Stimulated activated CD4-positive, alpha-beta T cell treated with anti-CD3 and anti-CD28 coated beads, Interleukin-15, amount 100 ng/mL, for 48 hours (primary cell): ENCODE measurements around the gene F3.

Experiments
- DNase-seq, 2 donors: peaks; one replicate each; pipeline ENCODE4 v3.0.0-alpha.2; 2020; ENCODE audit warnings: low read depth in 2 of 2

The F3 gene

DNA sequence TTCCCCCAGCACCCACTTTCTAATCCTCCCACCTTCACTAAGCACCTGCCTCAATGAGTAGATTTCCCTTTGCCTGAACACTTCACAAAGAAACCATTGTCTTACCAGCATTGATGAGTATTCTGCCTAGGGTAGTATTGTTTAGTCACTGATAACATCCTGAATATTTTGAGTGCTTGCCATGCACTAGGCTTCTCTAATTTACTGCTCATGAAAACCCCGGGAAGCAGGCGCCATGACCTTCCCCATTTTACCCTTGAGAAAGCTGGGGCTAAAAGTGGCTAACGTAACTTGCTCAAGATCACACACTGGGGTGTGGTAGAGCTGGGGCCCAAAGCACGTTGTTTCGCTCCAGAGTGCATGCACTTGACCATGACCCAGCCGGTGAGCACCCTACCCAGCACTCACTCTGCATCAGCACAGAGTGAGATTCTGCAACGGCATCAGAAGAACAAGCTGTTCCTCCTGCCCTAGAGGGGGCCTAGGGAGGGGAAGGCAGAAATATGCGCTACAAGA is 10.6 kb upstream of the F3 start:
- DNase-seq = no peak

DNA sequence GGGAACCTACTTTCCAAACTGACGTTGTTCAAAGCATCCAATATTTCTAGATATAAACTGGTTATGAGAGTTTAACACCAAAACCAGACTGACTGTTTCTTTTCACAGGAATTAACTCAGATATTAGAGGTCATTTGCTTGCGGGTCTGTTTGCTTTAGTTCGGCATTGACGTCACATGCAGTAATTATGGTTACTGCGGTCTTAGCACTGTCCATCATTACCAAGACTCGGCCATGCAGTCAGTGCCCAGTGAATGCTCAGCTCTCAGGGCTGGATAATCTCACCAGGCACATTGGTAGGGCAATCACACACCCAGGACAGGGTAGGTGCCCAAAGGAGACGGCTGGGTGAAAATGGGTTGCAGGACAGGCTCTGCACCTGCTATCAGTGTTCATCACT is 9.9 kb upstream of the F3 start:
- DNase-seq = no peak

DNA sequence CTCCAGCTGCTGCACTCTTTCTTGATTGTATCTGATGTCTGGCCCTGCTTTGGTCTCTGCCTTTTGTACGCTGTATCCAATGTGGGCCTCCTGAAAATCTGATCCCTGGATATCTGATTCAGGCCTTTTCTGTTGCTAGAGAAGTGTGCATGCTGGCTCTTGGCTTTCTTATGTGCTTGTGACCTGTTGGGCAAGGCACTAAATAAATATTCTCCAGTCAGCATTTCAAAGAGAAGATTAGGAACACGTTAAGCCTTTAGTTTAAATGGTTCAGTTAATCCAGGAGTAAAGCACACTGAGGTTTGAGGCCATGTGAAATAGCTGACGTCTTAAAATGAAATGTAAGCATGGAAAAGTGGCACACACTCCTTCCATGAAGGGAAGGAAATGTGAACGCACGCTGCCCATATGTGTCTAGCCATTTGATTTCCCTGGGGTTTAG is 9.3 kb upstream of the F3 start:
- no peak for DNase-seq

DNA sequence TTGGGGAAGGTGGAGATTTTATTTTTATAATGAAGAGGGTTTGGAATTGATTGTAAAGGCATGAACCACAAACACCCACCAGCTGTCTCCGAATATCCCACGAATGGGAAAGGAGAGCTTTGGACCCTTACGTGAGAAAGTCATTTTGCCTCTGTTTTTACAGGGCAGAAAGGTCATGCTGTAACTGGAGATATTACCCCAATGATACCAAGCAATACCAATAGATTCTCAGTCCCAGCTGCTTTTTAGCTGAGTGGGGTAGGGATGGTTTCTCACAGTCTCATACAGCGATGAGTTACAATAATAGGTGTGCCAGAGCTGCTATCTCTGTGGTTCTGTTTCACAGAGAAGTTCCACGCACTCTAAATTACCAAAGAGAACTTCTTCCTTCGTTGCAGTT is 8.8 kb upstream of the F3 start:
- no peak for DNase-seq

DNA sequence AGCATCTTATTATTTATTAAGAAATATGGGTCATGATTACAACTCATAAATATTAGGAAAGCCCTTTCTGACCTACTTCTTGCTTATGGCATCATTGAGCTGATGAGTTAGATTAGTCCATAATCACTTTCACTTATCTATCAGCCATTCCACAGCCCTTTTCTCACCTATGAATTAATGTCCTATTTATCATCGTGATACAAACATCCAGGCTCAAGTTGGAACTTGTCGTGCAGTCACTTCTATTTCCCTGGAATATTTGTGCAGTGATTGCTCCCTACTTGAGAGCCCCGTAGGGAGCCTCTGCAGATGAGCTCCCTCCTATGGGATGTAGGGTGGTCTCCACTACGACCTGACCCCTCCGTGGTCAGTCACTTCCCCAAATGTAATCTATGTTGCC is 8.1 kb upstream of the F3 start:
- DNase-seq = no peak

DNA sequence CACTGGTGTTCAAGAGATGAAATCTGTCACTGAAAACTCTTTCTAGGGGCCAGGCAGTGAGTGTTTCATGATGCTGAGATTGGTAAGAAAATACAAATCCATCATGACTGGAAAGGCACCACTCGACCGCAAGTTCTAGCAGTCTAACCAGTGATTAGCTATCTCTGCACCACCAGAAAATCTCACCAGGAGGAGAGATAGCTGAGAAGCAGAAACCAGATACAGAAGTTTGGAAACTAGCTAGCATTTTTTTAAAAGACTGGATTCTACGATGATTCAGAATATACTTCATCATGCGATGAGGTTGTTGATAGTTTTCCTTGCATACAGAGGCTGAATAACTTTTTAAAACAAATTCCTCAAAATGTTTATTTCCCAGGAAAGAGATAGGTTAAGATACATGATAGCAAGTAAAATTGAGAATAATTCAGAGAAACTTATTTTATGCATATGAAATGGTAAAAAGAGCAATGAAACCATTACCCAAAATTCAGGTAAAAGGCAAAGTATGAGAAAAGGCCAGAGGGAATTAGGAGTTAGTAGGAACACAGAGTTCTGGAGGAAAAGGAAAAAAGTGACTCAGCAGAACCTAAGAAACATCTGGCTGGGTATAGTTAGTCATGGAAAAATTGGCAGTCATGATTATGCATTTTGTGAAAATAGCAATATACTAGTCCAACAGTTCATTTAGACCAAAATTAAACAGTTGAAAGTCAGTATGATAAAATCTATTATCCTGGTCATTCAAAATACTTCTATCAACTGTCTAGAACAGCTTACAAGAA is 3.3 kb upstream of the F3 start:
- DNase-seq = no peak

DNA sequence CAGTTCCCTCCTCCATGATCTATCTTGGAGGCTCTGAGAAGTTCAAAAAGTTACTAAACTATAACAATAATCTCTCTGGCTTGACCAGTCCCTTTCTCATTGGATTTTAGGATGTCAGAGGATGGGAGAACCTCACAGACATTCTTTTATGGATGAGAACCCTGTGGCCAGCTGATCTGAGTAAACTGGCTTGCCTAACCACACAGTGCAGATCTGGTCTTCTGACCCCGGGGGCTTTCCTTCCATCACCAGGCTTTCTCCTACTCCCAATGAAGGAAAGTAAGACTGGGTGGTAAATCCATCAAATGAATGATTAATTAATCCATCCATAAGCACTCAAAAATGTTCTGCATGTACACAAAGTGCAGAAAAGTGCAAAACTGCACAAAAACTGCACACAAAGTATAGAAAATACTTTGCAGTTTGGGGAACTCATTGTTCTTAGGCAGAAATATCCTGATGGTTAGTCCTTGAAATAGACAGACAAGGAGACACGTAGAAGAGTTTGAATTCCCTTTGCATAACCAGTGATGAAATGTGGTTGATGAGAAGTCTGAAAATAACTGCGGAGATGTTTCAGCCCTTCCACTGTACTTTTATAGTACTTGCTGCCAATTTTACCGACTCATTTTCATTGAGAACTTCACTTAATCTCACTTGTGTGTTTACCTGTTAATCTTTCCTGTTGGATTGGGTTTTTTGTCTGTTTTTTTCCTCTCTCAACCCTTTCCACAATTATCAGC is 2.5 kb upstream of the F3 start:
- no peak for DNase-seq

DNA sequence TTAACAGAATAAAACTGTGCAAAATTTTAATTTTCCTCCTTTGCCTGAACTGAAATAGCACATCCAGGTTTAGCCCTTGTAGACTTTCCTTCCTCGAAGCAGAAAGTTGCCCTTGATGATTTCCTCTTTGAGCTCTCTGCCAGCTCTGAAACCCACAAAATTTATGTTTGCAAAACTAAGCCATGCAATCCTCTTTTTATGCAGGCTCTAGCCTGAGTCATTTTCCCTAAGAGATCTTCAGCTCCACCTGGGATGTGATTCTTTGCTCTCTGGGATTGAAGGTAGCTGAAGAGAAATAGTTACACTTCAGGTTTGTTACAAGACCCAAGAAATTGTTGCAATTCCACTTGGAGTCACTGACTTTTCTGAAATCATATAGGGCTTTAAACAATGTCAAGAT is 1.4 kb upstream of the F3 start:
- DNase-seq = no peak

DNA sequence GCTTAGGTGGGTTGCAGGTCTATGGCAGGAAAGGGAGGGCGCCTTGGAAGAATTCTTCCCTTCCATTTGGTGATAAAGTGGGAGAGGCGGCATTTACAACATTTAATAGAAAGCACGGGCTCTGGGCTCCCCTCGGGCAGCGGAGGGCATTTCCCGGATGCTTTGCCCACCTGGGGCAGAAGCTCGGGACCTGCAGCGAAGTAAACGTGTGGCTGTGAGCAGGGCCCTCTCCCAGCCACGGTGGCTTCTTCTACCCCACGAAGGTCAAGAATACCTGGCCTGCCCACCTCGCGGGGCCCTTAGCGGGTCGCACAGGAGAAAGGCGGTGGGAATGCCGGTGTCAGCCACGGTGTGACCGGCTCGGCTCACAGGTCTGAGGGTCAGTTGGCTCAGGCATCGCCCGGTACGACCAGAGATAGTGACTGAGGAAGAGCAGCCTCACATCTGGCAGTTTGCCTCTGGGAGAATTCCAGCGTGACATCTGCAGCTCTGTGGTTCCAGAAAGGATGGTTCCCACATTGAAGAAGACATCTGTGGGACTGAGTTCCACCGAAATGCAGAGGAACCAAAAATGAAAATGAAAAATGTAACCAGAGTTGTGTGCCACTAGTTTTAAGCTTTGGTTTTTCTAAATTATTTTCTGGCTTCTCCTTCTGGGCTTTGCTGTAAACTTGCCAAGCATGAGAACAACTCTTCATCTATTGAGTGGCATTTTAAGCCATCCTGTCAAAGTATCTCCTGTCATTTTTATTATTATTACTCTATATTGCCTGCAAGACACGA is 720 bp upstream of the F3 start:
- no peak for DNase-seq

DNA sequence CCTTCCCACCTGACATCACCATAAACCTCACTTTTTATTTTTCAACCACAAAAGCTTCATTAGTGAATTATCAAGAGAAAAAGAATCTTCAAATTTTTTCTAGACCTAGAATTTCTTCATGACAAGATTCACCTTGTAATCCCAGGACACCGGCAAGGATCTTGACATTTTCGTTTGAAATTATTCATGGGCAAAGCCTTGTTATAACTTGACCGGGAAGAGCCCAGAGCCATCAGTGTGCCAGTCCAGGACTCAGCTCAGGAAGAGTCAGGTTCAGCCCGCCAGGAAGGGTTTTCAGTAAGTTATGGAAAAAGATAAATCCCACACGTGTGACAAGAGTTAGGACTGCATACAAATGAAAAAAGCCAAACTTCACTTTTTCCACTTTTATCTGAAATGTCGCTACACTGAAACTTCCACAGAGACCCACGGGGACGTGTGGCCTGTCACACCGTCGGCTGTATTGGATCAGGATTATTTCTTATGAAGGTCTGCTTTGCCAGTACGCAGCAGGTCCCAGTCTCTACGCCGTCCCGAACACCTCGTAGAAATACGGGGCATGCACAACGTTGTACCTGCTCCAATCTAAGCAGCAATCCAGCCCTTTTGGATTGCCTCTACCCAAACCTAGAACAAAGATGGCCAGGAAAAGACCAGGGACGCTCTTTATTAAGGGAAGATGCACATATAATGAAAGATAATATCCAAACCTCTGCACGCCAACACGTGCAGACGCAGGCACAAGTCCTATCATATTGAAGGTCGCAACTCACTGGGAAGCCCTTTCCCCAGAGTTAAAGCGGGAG is 916 bp downstream of the F3 start:
- no peak for DNase-seq

DNA sequence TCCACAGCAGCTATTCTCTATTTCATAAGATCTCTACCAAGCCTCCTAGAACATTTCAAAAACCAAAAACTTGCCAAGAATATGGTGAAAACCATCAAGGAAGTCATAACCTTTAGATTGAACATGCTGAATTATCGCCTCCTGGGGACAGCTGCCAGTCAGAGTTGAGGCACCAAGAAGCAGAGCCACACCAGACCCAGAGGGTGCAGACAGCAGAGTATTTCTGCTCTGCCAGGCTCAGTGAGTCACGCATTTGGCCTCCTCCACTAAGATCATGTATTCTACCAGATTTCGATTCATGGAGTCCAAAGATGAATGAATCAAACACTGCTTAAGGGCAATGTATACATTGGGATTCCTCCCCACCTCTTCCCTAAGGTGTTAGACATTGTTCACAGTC is 2.1 kb downstream of the F3 start:
- DNase-seq = no peak

DNA sequence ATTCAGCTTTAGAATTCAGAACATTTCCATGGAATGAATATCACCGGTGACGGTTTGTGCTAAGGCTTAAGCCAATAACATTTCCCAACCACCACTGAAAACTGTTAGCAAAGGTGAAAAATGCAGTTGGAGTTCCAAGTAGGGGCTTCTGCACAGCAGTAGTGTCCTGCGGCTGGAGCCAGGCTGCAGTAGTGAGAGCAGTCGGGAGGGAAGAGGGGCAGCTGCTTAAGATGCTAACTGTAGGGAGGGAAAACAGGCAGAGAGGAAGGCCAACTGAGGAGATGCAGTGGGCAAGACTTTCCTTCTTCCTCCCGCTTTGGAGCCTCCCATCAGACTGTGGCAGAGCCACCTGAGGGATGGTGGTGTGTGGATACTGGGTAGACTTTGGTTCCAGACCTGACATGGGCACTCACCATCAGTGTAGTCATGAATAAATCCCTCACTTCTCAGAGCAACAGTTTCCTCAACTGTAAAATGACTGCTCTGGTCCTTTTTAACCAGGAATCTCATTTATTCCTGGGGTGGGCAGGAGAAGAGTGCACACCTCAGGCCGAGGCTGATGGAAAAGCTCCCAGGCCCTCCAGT is 3.2 kb downstream of the F3 start:
- DNase-seq = no peak

DNA sequence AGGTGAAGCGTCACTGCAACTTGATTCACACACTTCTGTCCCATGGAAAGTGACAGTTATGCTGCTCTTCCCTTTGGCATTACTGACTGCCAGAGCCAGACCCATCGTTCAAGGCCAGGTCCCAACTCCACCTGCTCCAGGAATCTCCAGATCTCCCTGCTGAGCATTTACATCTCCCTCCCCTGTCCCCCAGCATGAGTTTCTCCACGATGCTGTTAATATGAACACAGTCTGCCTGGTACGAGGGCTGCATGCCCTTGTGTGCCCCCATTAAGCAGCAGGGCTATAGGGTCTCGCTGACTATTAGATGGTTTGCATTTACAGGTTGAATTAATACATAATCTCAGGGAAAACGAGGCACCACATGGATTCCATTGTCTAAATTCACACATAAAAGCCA is 4.3 kb downstream of the F3 start:
- DNase-seq = no peak

DNA sequence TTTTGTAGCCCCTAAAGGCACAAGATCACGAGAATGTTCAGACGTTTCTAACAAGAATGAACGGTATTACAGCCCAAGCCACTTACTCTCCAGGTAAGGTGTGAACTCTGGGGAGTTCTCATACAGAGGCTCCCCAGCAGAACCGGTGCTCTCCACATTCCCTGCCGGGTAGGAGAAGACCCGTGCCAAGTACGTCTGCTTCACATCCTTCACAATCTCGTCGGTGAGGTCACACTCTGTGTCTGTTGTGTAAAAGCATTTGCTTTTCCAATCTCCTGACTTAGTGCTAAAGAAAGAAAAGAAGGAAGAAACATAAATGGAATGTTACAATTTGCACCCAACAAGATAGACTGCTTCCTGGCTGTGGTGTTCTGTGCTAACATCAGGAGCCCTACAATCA is 5.7 kb downstream of the F3 start:
- no peak for DNase-seq

DNA sequence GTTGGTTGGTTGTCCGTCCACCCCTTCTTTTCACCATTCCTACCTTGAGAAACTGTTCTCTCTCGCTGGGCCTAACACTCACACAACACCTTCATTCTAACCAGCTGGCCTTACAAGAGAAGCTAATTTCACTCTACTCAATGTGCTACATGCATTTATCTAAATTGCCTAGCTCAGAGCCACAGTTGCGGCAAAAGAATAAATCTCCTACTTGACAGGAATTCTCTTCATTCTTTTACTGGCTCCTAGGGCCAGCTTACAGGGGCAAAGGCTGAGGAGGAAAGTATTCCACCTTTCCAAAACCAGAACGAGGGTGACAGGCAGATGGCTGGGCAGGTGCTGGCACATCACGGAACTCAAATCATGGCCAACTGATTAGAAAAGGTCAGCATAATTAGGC is 6.5 kb downstream of the F3 start:
- no peak for DNase-seq

DNA sequence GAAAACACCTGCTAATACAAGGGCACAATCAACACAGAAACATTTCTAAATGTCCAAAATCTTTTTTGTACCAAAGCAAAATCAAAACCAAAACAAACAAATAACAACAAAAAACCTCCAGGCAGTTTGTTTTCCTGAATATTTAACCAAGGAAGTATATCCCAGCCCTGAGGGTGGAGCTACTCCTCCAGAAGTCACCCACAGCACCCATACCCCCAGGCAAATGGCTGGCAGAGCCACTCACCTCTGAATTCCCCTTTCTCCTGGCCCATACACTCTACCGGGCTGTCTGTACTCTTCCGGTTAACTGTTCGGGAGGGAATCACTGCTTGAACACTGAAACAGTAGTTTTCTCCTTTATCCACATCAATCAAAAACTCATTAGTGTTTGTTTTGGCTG is 9.5 kb downstream of the F3 start:
- DNase-seq = no peak

DNA sequence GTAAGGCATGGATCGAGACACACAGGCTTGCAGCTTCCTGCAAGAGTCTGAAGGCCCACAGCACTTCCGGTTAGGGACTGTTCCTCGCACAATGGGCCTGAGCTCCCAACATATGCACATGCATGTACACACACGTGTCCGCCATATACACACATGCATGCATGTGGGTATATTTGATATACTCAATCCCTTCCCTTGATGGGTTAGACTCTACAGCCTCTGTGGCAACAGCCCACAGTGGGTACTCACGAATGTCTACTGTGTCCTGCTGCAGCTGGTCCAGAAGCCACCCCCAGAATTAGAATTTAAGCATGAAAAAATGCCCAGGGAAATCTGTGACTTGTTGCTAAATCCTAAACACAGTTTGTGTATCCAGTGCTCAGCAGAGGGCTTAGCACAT is 9.9 kb downstream of the F3 start:
- no peak for DNase-seq

DNA sequence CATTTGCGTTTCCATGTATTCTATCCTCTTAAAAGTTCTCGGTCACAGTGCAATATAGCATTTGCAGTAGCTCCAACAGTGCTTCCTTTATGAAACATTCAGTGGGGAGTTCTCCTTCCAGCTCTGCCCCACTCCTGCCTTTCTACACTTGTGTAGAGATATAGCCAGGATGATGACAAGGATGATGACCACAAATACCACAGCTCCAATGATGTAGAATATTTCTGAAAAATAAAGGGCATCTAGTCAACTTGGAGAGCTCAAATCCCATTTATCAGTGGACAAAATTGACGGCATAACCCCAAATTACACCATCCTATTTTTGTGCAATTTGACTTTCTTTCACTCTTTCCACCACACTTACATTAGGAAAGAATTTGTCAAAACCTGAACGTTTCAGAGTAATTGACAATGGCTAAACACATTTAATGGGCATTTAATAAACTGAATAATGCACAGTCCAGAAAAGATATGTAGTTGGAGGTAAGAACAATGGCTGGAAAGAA is 11.1 kb downstream of the F3 start:
- DNase-seq = no peak

DNA sequence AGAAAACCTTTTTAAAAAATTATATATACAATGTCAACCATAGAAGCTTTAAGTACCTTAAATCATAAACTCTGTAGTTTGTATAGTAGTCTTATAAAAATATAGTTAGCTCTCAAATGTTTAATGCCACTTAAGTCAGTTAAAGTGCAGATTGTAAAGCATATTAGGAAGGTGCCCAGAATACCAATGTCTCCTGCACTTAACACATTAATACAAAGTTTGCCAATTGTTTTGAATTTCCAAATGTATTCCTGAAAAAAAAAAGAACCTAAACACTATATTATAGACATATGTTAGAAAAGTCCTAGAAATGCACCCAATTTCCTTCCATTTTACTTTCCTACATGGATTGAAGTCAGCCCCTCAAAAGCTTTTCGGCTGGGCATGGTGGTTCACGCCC is 12.1 kb downstream of the F3 start:
- no peak for DNase-seq

DNA sequence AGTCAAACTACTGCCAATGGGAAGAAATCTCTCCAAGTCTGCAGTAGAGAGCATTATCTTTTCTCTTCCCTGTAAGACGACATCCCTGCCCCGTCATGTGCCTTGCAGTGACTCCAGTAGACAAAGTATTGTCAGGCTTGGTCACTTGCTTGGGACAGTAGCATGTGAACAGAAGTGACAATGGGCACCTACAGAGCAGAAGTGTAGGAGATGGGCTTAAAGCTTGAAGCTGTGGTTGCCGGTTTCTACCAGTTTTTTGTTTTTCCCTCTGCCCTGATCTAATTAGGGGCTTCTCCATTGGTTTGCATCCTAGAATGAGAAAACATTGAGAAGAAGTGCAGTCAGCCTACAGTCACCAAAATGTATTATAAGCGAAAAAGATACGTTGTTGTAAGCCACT is 12.7 kb downstream of the F3 start:
- no peak for DNase-seq

DNA sequence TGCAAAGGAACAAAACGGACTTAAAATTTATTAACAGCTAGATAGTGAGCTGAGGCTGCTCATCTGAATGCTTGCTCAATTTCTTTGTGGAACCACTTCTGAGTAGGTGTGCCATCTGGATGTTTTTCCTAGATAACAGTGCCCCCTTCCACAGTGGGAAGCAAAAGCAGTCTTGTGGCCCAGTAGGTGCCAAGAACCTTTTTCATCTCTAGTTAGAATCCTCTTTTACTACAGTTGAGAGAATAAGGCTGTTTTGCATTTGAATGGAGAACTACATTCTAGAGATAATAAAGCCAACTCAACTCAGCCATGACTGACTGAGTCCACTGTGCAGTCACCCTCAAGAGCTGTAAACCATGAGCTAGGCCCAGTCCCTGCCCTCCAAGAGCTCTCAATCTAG is 13.3 kb downstream of the F3 start:
- no peak for DNase-seq
